HL-60 (cell line): ENCODE results near the gene KAZN.
"Not testable (repeated sequence)": the region's sequence is repeated elsewhere in the genome, so short reads cannot be mapped to it uniquely, and the experiment has no call there.

Experiments
- DNase-seq, 2 experiments: peaks; one replicate each; pipeline ENCODE4 v3.0.0-alpha.2; 2010 to 2020; ENCODE audit warnings: low read depth in 1 of 2, low spot score in 1 of 2
- H3K27ac ChIP-seq: fragments of 250-450 bp; sonication (Bioruptor Pico); replicated peaks from 2 replicates; pipeline ENCODE4 v1.5.1; 2020; ENCODE audit warnings: mild to moderate bottlenecking, moderate library complexity
- H3K27me3 ChIP-seq: fragments of 250-450 bp; sonication (Bioruptor Pico); 2 replicates; pipeline ENCODE4 v1.5.1; 2021; ENCODE audit warnings: mild to moderate bottlenecking, moderate library complexity; ENCODE audit not compliant: insufficient read depth, poor library complexity, severe bottlenecking
- H3K4me3 ChIP-seq: replicated peaks from 2 replicates; pipeline ENCODE4 v1.5.1; 2011; ENCODE audit warnings: mild to moderate bottlenecking, control low read depth, low read length; ENCODE audit not compliant: insufficient read depth
- GABPA ChIP-seq: IDR thresholded peaks from 2 replicates; pipeline ENCODE4 v1.6.1; 2012; ENCODE audit warnings: low read depth
- POLR2AphosphoS5 ChIP-seq: IDR thresholded peaks from 2 replicates; pipeline ENCODE4 v1.6.1; 2012; ENCODE audit warnings: low read depth
- SPI1 ChIP-seq: IDR thresholded peaks from 2 replicates; pipeline ENCODE4 v1.6.1; 2012; ENCODE audit warnings: low read depth, mild to moderate bottlenecking, borderline replicate concordance
- TF ChIP-seq, protein P1 (sequence below): IDR thresholded peaks from 2 replicates; pipeline ENCODE4 v1.6.1; 2012; ENCODE audit warnings: low read depth; ENCODE audit not compliant: insufficient replicate concordance
- TF ChIP-seq, protein P2 (sequence below): IDR thresholded peaks from one replicate; pipeline ENCODE4 v1.5.1; 2011; ENCODE audit warnings: low read length, control low read depth, inconsistent platforms; ENCODE audit not compliant: insufficient read depth

Gene KAZN

DNA sequence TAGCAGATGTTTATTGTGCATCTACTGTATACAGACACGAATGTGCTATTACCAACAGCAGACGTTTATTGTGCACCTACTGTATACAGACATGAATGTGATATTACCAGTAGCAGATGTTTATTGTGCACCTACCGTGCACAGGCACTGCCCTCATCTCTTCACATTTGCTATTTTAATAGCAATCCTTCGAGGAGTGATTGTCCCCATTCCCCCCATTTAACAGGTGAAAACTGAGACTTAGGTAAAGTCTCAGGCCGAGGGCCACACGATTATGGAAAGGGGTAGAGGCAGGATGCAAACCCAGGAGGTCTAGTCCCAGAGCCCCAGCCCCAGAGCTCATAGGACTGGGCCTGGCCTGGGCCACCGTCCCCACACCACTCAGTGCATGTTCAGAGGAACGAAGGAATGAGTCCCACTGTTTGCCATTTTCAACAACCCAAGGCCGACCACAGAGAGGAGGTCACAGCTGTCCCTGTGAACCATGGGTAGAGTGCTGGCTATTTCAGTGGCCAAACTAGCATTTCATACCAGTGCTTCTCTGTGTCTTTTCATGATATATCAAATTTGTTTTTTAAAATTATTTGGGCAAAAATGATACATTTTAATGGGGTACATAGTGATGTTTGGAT lies 440.6 kb downstream of the KAZN start:
- TF ChIP-seq POLR2AphosphoS5 (no peak), GABPA (no peak)
- TF ChIP-seq, protein P1, sequence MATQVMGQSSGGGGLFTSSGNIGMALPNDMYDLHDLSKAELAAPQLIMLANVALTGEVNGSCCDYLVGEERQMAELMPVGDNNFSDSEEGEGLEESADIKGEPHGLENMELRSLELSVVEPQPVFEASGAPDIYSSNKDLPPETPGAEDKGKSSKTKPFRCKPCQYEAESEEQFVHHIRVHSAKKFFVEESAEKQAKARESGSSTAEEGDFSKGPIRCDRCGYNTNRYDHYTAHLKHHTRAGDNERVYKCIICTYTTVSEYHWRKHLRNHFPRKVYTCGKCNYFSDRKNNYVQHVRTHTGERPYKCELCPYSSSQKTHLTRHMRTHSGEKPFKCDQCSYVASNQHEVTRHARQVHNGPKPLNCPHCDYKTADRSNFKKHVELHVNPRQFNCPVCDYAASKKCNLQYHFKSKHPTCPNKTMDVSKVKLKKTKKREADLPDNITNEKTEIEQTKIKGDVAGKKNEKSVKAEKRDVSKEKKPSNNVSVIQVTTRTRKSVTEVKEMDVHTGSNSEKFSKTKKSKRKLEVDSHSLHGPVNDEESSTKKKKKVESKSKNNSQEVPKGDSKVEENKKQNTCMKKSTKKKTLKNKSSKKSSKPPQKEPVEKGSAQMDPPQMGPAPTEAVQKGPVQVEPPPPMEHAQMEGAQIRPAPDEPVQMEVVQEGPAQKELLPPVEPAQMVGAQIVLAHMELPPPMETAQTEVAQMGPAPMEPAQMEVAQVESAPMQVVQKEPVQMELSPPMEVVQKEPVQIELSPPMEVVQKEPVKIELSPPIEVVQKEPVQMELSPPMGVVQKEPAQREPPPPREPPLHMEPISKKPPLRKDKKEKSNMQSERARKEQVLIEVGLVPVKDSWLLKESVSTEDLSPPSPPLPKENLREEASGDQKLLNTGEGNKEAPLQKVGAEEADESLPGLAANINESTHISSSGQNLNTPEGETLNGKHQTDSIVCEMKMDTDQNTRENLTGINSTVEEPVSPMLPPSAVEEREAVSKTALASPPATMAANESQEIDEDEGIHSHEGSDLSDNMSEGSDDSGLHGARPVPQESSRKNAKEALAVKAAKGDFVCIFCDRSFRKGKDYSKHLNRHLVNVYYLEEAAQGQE = no peak
- H3K27me3 ChIP-seq = no peaks in the 10 kb centered on the region

DNA sequence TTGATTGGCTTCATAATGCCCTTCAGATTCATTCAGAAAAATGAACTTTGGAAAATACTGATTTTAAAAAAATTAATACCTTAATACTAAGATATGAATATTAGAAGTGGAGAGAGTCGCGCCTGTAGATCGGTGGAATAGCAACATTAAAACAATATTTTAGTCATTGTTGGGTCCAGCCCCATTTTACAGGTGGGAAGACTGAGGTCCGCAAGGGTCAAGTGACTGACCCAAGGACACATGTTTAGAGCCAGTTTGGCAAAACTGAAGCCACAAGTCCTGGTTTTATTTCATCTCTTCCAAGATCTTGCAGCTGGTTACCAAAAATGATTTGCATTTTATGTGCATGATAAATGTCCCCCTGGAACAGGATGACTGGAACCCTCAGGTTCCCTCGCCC lies 441.4 kb downstream of the KAZN start:
- no peak overlapping the region for H3K4me3 ChIP-seq

More for the DNA sequence above, 440.6 kb downstream of the KAZN start:
- no peak overlapping the region for H3K4me3 ChIP-seq
- no peak overlapping the region for H3K27ac ChIP-seq
- no peak for DNase-seq

DNA sequence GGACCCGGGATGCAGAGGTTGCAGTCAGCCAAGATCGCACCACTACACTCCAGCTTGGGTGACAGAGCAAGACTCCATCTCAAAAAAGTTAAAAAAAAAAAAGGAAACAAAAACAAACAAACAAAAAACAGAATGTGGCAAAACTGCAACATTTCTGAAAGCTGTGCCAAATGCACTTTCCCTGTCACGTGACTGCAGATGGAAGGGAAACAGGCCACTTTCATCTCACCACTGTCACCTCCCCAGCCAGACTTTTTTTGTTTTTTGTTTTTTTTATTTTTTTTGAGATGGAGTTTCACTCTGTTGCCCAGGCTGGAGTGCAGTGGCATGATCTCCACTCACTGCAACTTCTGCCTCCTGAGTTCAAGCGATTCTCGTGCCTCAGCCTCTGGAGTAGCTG lies 442.2 kb downstream of the KAZN start:
- H3K27me3 ChIP-seq, H3K27ac ChIP-seq, DNase-seq, H3K4me3 ChIP-seq: not testable (repeated sequence)

More for the DNA sequence above, 441.4 kb downstream of the KAZN start:
- no peak for DNase-seq
- Histone ChIP-seq H3K27ac (no peak overlapping the region), H3K27me3 (no peaks in the 10 kb centered on the region)
- TF ChIP-seq GABPA (no peak), POLR2AphosphoS5 (no peak), SPI1 (no peak)
- TF ChIP-seq, protein P2, sequence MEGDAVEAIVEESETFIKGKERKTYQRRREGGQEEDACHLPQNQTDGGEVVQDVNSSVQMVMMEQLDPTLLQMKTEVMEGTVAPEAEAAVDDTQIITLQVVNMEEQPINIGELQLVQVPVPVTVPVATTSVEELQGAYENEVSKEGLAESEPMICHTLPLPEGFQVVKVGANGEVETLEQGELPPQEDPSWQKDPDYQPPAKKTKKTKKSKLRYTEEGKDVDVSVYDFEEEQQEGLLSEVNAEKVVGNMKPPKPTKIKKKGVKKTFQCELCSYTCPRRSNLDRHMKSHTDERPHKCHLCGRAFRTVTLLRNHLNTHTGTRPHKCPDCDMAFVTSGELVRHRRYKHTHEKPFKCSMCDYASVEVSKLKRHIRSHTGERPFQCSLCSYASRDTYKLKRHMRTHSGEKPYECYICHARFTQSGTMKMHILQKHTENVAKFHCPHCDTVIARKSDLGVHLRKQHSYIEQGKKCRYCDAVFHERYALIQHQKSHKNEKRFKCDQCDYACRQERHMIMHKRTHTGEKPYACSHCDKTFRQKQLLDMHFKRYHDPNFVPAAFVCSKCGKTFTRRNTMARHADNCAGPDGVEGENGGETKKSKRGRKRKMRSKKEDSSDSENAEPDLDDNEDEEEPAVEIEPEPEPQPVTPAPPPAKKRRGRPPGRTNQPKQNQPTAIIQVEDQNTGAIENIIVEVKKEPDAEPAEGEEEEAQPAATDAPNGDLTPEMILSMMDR = no peak
- TF ChIP-seq, protein P1 = no peak

DNA sequence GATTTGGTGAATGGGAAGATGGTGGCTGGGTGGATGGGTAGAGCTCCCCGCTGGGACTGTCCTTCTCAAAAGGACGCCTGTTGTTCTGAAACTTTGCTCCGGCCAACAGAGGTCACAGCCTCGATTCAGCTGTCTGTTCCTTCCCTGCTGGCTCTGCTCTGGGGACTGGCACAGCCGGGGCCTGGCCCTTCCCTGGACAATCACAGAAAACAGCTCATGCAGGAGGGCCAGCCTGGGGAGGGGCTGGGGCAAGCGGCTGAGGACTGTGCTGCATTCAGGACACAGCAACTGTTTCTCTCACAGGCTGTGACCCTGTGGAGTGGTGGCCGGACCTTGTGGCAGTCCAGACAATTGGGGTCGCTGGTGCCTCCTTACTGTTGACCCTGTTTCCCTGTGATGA lies 444.4 kb downstream of the KAZN start:
- H3K27me3 ChIP-seq = no peaks in the 10 kb centered on the region
- H3K4me3 ChIP-seq = no peak overlapping the region
- no peak for TF ChIP-seq SPI1
- TF ChIP-seq, protein P2 = no peak
- no peak for TF ChIP-seq POLR2AphosphoS5
- DNase-seq = no peak
- no peak overlapping the region for H3K27ac ChIP-seq

DNA sequence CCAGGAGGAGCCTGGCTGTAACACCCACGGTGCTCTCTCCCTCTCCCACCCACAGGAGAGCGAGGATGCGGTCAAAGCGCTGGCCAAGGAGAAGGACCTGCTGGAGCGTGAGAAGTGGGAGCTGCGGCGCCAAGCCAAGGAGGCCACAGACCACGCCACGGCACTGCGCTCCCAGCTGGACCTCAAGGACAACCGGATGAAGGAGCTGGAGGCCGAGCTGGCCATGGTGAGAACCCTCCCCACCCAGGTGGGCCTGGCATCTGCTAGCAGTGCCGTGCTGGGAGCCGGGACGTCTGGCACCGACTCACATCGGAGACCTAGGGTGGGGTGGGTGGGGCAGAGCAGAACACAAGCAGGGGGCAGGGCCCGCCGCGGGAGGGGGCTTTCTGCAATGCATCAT lies 445.4 kb downstream of the KAZN start:
- no peak for TF ChIP-seq GABPA
- TF ChIP-seq, protein P1 = no peak
- TF ChIP-seq SPI1 = no peak
- no peak for TF ChIP-seq POLR2AphosphoS5
- TF ChIP-seq, protein P2 = no peak
- Histone ChIP-seq H3K27ac (no peak overlapping the region), H3K4me3 (no peak overlapping the region), H3K27me3 (no peaks in the 10 kb centered on the region)
- DNase-seq = no peak
